AG09309 (cell line): Measurements from ENCODE around the gene LMO1.

Experiments
- DNase-seq: peaks from one replicate; pipeline ENCODE4 v3.0.0-alpha.2; 2010; ENCODE audit warnings: low read depth
- H3K4me3 ChIP-seq: 2 replicates; pipeline ENCODE4 v1.5.1; 2011; ENCODE audit warnings: mild to moderate bottlenecking, low read depth, low read length, moderate library complexity; ENCODE audit not compliant: control insufficient read depth
- TF ChIP-seq, protein P1 (sequence below): IDR thresholded peaks from 2 replicates; pipeline ENCODE4 v1.5.1; 2011; ENCODE audit warnings: mild to moderate bottlenecking, low read depth, low read length, inconsistent platforms; ENCODE audit not compliant: insufficient read depth, control insufficient read depth; ENCODE audit errors: missing control alignments

The LMO1 gene

DNA sequence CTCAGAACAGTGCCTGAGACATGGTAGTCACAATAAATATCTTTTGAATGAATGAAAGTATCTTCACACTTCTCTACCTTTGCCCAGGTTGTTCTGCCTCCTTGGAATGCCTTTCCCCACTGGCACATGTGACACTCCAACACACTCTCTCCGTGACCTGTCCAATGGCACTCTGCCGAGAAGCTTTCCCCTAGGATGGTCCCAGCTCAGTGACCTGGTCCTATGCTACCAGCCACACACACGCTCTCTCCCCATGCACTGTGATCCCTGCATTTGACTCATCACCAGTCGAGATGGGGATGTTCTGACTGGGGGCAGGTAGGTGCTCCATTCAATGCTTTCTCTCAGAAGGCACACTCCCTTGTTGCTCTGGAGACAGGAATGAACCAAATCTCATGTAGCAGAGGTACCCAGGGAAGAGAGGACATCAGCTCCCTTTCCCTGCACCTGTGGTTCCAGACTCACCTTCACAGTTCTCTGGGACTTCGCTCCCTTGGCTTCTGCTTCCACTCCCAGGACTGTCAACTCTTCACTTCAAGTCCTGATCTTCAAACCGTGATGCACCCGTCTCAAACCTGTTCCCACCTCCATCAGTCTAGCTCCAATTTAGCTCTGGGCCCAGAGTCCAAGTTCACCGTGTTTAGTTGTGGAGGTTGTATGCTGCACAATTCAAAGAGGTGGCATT lies 30.7 kb upstream of the LMO1 start:
- DNase-seq = no peak
- TF ChIP-seq, protein P1, sequence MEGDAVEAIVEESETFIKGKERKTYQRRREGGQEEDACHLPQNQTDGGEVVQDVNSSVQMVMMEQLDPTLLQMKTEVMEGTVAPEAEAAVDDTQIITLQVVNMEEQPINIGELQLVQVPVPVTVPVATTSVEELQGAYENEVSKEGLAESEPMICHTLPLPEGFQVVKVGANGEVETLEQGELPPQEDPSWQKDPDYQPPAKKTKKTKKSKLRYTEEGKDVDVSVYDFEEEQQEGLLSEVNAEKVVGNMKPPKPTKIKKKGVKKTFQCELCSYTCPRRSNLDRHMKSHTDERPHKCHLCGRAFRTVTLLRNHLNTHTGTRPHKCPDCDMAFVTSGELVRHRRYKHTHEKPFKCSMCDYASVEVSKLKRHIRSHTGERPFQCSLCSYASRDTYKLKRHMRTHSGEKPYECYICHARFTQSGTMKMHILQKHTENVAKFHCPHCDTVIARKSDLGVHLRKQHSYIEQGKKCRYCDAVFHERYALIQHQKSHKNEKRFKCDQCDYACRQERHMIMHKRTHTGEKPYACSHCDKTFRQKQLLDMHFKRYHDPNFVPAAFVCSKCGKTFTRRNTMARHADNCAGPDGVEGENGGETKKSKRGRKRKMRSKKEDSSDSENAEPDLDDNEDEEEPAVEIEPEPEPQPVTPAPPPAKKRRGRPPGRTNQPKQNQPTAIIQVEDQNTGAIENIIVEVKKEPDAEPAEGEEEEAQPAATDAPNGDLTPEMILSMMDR = no peak
- H3K4me3 ChIP-seq = no peak overlapping the region

DNA sequence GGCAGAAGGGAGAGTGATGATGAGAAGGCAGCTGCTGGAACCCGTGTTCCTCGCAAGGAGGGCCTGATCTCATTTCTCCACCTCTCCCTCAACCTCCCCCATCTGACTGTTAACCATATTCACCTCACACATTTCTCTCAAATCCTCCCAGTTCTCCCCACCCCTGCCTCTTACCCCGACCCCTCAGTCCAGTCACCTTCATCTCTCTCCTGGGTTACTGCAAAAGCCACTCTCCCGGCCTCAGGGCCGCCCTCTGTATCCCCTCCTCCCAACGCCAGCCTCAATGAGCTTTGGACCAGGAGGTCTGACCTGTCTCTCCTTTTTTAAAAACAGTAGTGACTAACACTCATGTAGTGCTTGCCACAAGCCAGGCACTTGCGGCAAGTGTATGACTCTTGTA lies 29.5 kb upstream of the LMO1 start:
- no peak for DNase-seq
- no peak overlapping the region for H3K4me3 ChIP-seq
- TF ChIP-seq, protein P1 = no peak

DNA sequence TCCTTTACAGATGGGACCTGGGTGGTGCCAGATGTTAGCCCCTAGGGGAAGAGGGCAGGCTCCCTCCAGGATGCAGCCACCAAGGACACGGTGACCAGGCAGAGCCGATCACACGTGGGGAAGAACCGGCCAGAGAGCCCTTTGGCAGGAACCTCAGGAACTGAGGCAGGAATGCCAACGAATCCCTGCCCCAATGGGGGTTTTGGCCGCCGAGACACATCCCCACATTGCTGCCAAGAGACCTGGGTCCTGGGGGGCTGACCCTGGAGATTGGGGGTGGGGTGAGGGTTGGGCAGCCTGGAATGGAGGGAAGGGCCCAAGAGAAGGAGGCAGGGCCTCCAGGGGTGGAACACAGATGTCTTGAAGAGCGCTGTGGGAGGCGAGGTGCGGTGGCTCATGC lies 28.7 kb upstream of the LMO1 start:
- TF ChIP-seq, protein P1 = no peak
- DNase-seq = no peak
- no peak overlapping the region for H3K4me3 ChIP-seq

DNA sequence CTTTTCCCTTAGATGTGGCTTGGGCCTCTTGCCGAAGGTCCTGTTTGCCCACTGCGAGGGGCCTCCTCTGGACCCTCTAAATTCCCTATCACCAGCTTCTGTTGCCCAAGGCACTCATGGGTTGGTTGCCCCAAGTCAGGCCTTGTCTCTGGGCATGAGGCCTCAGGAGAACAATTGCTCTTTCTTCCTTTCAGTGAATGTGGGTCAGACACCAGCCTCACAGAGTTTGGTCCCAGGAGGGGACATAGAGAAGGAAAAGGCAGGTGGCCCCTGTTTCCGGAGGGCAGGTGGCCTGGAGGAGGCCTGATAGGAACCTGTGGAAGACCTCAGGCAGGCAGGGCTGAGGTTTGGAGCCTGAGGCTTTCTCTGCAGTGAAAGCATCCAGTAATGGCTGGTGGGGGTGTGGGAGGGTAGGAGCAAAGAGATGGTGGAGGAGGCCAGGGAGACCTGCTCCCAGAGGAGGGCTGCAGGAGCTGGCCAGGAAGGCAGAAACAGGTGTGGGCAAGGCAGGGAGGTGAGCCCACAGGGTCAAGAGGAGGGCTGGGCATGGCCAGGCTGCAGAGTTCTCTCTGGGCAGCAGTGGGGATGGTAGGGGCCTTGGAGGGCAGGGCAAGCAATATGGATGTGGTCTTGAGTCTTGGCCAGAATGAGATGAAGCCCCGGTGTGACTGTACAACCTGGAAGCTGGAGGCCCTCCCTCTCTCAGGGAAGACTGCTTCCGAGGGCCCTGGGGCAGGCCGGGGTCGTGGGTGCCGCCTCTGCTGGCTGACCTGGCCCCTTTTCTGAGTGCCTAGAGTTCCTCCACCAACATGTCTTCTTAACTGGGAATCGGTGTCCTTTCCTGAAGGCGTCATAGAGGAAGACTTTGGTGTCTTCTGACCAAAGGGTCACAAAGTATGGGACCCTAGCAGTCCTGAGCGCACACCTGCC lies 28.0 kb upstream of the LMO1 start:
- no peak overlapping the region for H3K4me3 ChIP-seq
- TF ChIP-seq, protein P1 = no peak
- no peak for DNase-seq

DNA sequence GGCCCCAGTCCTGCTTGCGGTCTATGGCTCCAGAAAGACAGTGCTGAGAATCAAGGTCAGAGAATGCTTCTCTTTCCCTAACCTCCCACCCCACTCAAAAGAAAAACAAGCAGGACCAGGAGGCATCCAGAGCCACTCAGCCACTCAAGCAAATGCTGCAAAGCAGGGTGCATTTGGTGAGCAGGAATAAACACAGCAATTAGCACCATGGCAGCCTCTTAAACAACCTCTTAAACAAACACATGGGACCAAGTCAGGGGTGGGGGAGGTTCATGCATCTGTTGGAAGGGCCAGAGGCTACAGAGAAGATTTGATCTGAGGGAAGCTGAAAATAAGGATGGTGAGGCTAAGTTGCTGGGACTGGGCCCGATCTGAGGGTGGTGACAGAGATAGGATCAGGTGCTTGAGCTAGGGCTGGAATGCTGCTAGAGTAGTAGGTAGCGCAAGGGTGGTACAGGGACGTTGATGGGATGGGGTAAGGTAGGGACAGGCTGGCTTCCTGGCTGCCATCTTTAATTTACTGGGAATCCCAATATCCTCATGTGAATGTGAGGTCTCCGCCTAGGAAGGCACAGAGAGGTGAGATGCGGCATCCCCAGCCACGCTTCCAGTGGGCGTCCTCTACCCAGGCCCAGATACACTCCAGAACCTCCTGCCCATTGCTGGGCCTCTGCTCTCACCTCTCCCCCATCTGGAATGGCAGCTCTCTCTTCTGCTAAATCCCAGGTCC lies 26.6 kb upstream of the LMO1 start:
- TF ChIP-seq, protein P1 = no peak
- DNase-seq = no peak
- no peak overlapping the region for H3K4me3 ChIP-seq

DNA sequence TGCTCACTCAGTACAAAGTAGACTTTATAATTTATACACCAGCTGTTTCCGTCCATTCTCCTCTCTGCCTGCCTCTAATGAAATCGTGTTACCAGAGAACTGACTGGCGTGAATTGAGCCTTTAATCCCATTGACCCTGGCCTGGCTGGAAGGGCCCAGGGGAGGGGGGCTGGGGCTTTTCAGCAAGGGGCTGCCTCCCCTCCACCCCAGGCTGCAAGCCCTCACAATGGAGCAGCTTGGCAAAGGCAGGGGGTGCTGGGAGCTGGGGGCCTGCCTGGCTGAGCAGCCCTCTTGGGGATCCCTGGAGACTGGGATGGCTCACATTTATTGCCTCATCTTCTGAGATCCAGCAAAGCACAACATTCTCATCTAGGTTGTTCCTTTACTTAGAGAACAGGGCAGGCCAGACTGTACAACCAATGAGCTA lies 25.8 kb upstream of the LMO1 start:
- TF ChIP-seq, protein P1 = no peak
- DNase-seq = no peak
- H3K4me3 ChIP-seq = no peak overlapping the region
